Astrocyte (in vitro differentiated cells and primary cell): ENCODE measurements around the gene OTOP3. TPM values are rescaled to one million over a fixed set of nuclear protein-coding genes. Genes with fewer than 3 reads are reported as not detected.
"Not testable (repeated sequence)": the region's sequence is repeated elsewhere in the genome, so short reads cannot be mapped to it uniquely, and the experiment has no call there.

Experiments
- DNase-seq: peaks from one replicate; pipeline ENCODE4 v3.0.0-alpha.2; 2010; ENCODE audit warnings: low read depth
- FAIRE-seq: peaks from 2 replicates; lab custom pipeline; 2011; peaks lifted over from hg19 to GRCh38; lab: Jason Lieb, UNC
- H2AFZ ChIP-seq: 2 replicates; pipeline ENCODE4 v1.6.0; 2012; ENCODE audit warnings: low read depth, low read length, inconsistent platforms
- H3K27ac ChIP-seq: 2 replicates; pipeline ENCODE4 v1.5.1; 2011; ENCODE audit warnings: low read depth, low read length, inconsistent platforms
- H3K27me3 ChIP-seq: 2 replicates; pipeline ENCODE4 v1.6.0; 2011; ENCODE audit warnings: low read length, inconsistent platforms; ENCODE audit not compliant: insufficient read depth
- H3K36me3 ChIP-seq: 2 replicates; pipeline ENCODE4 v1.5.1; 2011; ENCODE audit warnings: low read length, inconsistent platforms; ENCODE audit not compliant: insufficient read depth
- H3K4me1 ChIP-seq: 2 replicates; pipeline ENCODE4 v1.5.1; 2011; ENCODE audit warnings: low read length, inconsistent platforms; ENCODE audit not compliant: insufficient read depth
- H3K4me2 ChIP-seq: 2 replicates; pipeline ENCODE4 v1.6.0; 2012; ENCODE audit warnings: low read length, inconsistent platforms
- H3K4me3 ChIP-seq: 2 replicates; pipeline ENCODE4 v1.5.1; 2011; ENCODE audit warnings: low read depth, mild to moderate bottlenecking, low read length, inconsistent platforms; ENCODE audit not compliant: insufficient read depth
- H3K79me2 ChIP-seq: 2 replicates; pipeline ENCODE4 v1.6.0; 2012; ENCODE audit warnings: mild to moderate bottlenecking, low read length, inconsistent platforms; ENCODE audit not compliant: insufficient read depth
- H3K9ac ChIP-seq: 2 replicates; pipeline ENCODE4 v1.6.0; 2012; ENCODE audit warnings: mild to moderate bottlenecking, low read length, inconsistent platforms
- H3K9me3 ChIP-seq: 2 replicates; pipeline ENCODE4 v1.5.1; 2012; ENCODE audit warnings: low read depth, mild to moderate bottlenecking, low read length, inconsistent platforms; ENCODE audit not compliant: insufficient read depth
- H4K20me1 ChIP-seq: 2 replicates; pipeline ENCODE4 v1.6.0; 2012; ENCODE audit warnings: low read length, inconsistent platforms; ENCODE audit not compliant: insufficient read depth
- H3K27ac Mint-ChIP-seq: one replicate; pipeline ENCODE4 v1.8.0; 2021; ENCODE audit warnings: mild to moderate bottlenecking, mixed read lengths; ENCODE audit not compliant: unreplicated experiment
- H3K27me3 Mint-ChIP-seq: one replicate; pipeline ENCODE4 v1.8.0; 2021; ENCODE audit warnings: low read depth, mixed read lengths; ENCODE audit not compliant: unreplicated experiment
- H3K36me3 Mint-ChIP-seq: one replicate; pipeline ENCODE4 v1.8.0; 2021; ENCODE audit warnings: low read depth, mixed read lengths; ENCODE audit not compliant: unreplicated experiment
- H3K4me1 Mint-ChIP-seq: one replicate; pipeline ENCODE4 v1.8.0; 2021; ENCODE audit warnings: low read depth, mixed read lengths; ENCODE audit not compliant: unreplicated experiment
- H3K4me3 Mint-ChIP-seq: one replicate; pipeline ENCODE4 v1.8.0; 2021; ENCODE audit warnings: mild to moderate bottlenecking, moderate library complexity, mixed read lengths; ENCODE audit not compliant: unreplicated experiment
- H3K9me3 Mint-ChIP-seq: one replicate; pipeline ENCODE4 v1.8.0; 2021; ENCODE audit warnings: mild to moderate bottlenecking, mixed read lengths; ENCODE audit not compliant: unreplicated experiment
- CTCF ChIP-seq: IDR thresholded peaks from 2 replicates; pipeline ENCODE4 v1.5.1; 2011; ENCODE audit warnings: low read depth, mild to moderate bottlenecking, inconsistent platforms, low read length, moderate library complexity; ENCODE audit not compliant: insufficient read depth
- EZH2 ChIP-seq: IDR thresholded peaks from 2 replicates; pipeline ENCODE4 v1.6.1; 2012; ENCODE audit warnings: mild to moderate bottlenecking, low read length, inconsistent platforms; ENCODE audit not compliant: insufficient read depth
- total RNA-seq: library from RNA; stranded (reverse); gene quantifications from 2 replicates; pipeline ENCODE4 v1.2.1, GENCODE V29; 2021

OTOP3 gene
- total RNA-seq, 1 donor from 2014 or later: not detected

- H3K27ac Mint-ChIP-seq: no peak overlapping the region
- Histone ChIP-seq H3K4me3 (no peak overlapping the region), H3K79me2 (no peaks in the 10 kb centered on the region), H3K4me1 (peaks cover 5% of the 10 kb centered on the region), H4K20me1 (no peaks in the 10 kb centered on the region), H3K9me3 (no peaks in the 10 kb centered on the region), H3K27ac (no peak overlapping the region), H3K9ac (no peak overlapping the region), H2AFZ (no peak overlapping the region), H3K36me3 (no peaks in the 10 kb centered on the region), H3K27me3 (no peaks in the 10 kb centered on the region), H3K4me2 (no peak overlapping the region)
- H3K36me3 Mint-ChIP-seq: peaks cover 2% of the 10 kb centered on the region
- H3K27me3 Mint-ChIP-seq: peaks cover 14% of the 10 kb centered on the region
- TF ChIP-seq EZH2: no peak
- no peak for TF ChIP-seq CTCF
- FAIRE-seq (no peak), DNase-seq (no peak)
- no peaks in the 10 kb centered on the region for H3K9me3 Mint-ChIP-seq
- no peak overlapping the region for H3K4me3 Mint-ChIP-seq
- peaks cover 3% of the 10 kb centered on the region for H3K4me1 Mint-ChIP-seq
Measured at GRCh38 chr17:74964246-74964761, 28.6 kb downstream of the OTOP3 start.

- DNase-seq: no peak
- Mint-ChIP-seq H3K4me1 (peaks cover 3% of the 10 kb centered on the region), H3K36me3 (no peaks in the 10 kb centered on the region), H3K4me3 (peak overlapping the region; percentile 61), H3K9me3 (no peaks in the 10 kb centered on the region), H3K27me3 (peaks cover 13% of the 10 kb centered on the region), H3K27ac (no peak overlapping the region)
- H3K9ac ChIP-seq: no peak overlapping the region
- no peaks in the 10 kb centered on the region for H3K27me3 ChIP-seq
- no peak overlapping the region for H3K4me2 ChIP-seq
- no peak for FAIRE-seq
- H3K36me3 ChIP-seq: no peaks in the 10 kb centered on the region
- no peaks in the 10 kb centered on the region for H3K79me2 ChIP-seq
- H3K4me3 ChIP-seq: no peak overlapping the region
- H3K9me3 ChIP-seq: no peaks in the 10 kb centered on the region
- H2AFZ ChIP-seq: no peak overlapping the region
- peaks cover 5% of the 10 kb centered on the region for H3K4me1 ChIP-seq
- H3K27ac ChIP-seq: no peak overlapping the region
- TF ChIP-seq EZH2 (no peak), CTCF (no peak)
- H4K20me1 ChIP-seq: no peaks in the 10 kb centered on the region
Measured at GRCh38 chr17:74964988-74965622, 29.4 kb downstream of the OTOP3 start.

- Mint-ChIP-seq H3K4me1 (no peaks in the 10 kb centered on the region), H3K9me3 (no peaks in the 10 kb centered on the region), H3K27me3 (peaks cover 33% of the 10 kb centered on the region), H3K36me3 (no peaks in the 10 kb centered on the region), H3K4me3 (no peak overlapping the region), H3K27ac (no peak overlapping the region)
- no peak for FAIRE-seq
- Histone ChIP-seq H3K4me2 (no peak overlapping the region), H3K36me3 (no peaks in the 10 kb centered on the region), H4K20me1 (no peaks in the 10 kb centered on the region), H3K79me2 (no peaks in the 10 kb centered on the region), H3K27ac (no peak overlapping the region), H3K4me1 (no peaks in the 10 kb centered on the region), H3K9me3 (no peaks in the 10 kb centered on the region), H3K9ac (no peak overlapping the region), H2AFZ (no peak overlapping the region), H3K4me3 (no peak overlapping the region), H3K27me3 (peaks cover 11% of the 10 kb centered on the region)
- no peak for DNase-seq
- TF ChIP-seq EZH2 (no peak), CTCF (no peak)
Measured at GRCh38 chr17:74968361-74968780, 32.7 kb downstream of the OTOP3 start.

GRCh38 chr17:74969501-74969900, 33.8 kb downstream of the OTOP3 start:
- not testable (repeated sequence) for FAIRE-seq, H3K36me3 Mint-ChIP-seq, H3K4me2 ChIP-seq, H4K20me1 ChIP-seq, H3K27ac Mint-ChIP-seq, H3K4me1 Mint-ChIP-seq, H3K9me3 ChIP-seq, H3K9ac ChIP-seq, H3K4me1 ChIP-seq, H3K36me3 ChIP-seq, H2AFZ ChIP-seq, DNase-seq, H3K27ac ChIP-seq, H3K4me3 ChIP-seq, H3K9me3 Mint-ChIP-seq, H3K79me2 ChIP-seq
- peaks cover 15% of the 10 kb centered on the region for H3K27me3 ChIP-seq
- H3K27me3 Mint-ChIP-seq: peaks cover 41% of the 10 kb centered on the region
- peak overlapping the region; percentile 62 for H3K4me3 Mint-ChIP-seq
